ENCODE results near the gene TRIM37. TPM values are rescaled to one million over a fixed set of nuclear protein-coding genes. Genes with fewer than 3 reads are reported as not detected.

TRIM37 gene
- total and polyA plus RNA-seq, 2 of the 8 experiments (the other 6 are each of a cell fraction or from before 2014, with no cell fraction given) = 38.2 to 57.0 TPM

- POLR2A ChIA-PET (ENCODE audit: partially characterized antibody) = interaction anchor here (0.6 to 2.8 kb wide), 17 partner anchors 8 to 638 kb away, joined by 3 to 32 read pairs (median 5); partner anchors contain the start of genes CLTC, SMG8 and TRIM37
- peak within 1 kb of the TSS; percentile 97 for H4K5ac ChIP-seq (ENCODE audit: insufficient read length, low read depth, low read length)
- no peak within 1 kb of the TSS; the same call in 1 of the 2 replicates for H2AFZ ChIP-seq (ENCODE audit: low read length)
- no peaks in the 10 kb centered on the region for H3K79me1 ChIP-seq (ENCODE audit: low read depth, low read length)
- no peak within 1 kb of the TSS for H4K91ac ChIP-seq (replicated peaks; ENCODE audit: insufficient read length, low read length)
- no peaks in the 10 kb centered on the region for H3K27me3 ChIP-seq (replicated peaks in 1 of 4; ENCODE audit: control insufficient read depth in 3 of 4, extremely low read depth in 1 of 4, insufficient read depth in 3 of 4, low read length in 3 of 4)
- H2BK20ac ChIP-seq (ENCODE audit: low read length) = no peak within 1 kb of the TSS
- peak within 1 kb of the TSS; percentile 74 for H3K14ac ChIP-seq (ENCODE audit: insufficient read length)
- FAIRE-seq (peak; percentile 95), DNase-seq (ENCODE audit: low read depth in 1 of 2, low spot score in 2 of 2) (peak in 1 of 2 experiments; percentile 80)
- peak within 1 kb of the TSS; percentile 89 for H3K56ac ChIP-seq (replicated peaks; ENCODE audit: insufficient read length, low read depth, low read length)
- no peak within 1 kb of the TSS for H2BK120ac ChIP-seq (replicated peaks; ENCODE audit: low read depth, low read length)
- peaks cover 0 to 3% of the 10 kb centered on the region in 2 experiments for H4K20me1 ChIP-seq (replicated peaks in 1 of 2; ENCODE audit: control insufficient read depth in 1 of 2, insufficient read depth in 2 of 2, low read length in 2 of 2)
- H3K36me3 ChIP-seq (ENCODE audit: control insufficient read depth in 2 of 4, insufficient read depth in 4 of 4, low read length in 3 of 4) = no peaks in the 10 kb centered on the region; a peak in 1 of 8 replicates
- H3K9ac ChIP-seq (replicated peaks in 1 of 4; ENCODE audit: extremely low read depth in 1 of 4, low read depth in 3 of 4, low read length in 3 of 4) = peak within 1 kb of the TSS; percentile 91 to 99 (median 98)
- H2AK5ac ChIP-seq (ENCODE audit: low read depth, low read length) = peak within 1 kb of the TSS; percentile 98; the same call in 1 of the 2 replicates
- H2BK5ac ChIP-seq (ENCODE audit: low read depth, low read length) = peak within 1 kb of the TSS; percentile 99
- CTCF ChIA-PET (ENCODE audit: partially characterized antibody) = interaction anchor here (0.9 to 2.2 kb wide), 5 partner anchors 8 to 383 kb away, joined by 3 to 9 read pairs (median 3); no protein-coding TSS in a partner anchor
- H3K27ac ChIP-seq (ENCODE audit: low read depth, low read length) = peak within 1 kb of the TSS; percentile 92
- 3% methylated on average over 25 of the region's 25 CpGs; no CpG with 5 or more reads in 1 of the 2 experiments for WGBS, 2 experiments (ENCODE audit: extremely low coverage in 1 of 2, insufficient coverage in 1 of 2, insufficient read length in 1 of 2, insufficient replicate concordance in 2 of 2, low coverage in 1 of 2, low lambda C conversion rate in 2 of 2, missing lambda C conversion rate in 1 of 2)
- H4K8ac ChIP-seq (ENCODE audit: extremely low read depth, insufficient read depth, low read length) = peak within 1 kb of the TSS; percentile 93
- H3K23ac ChIP-seq (ENCODE audit: insufficient read length) = no peak within 1 kb of the TSS
- H3K18ac ChIP-seq (ENCODE audit: extremely low read depth, low read length) = peak within 1 kb of the TSS; percentile 99
- H3K4ac ChIP-seq (replicated peaks; ENCODE audit: insufficient read length, low read depth, low read length) = peak within 1 kb of the TSS; percentile 81
- H3K4me2 ChIP-seq (ENCODE audit: insufficient read depth in 1 of 2, low read depth in 2 of 2, low read length in 2 of 2) = peak within 1 kb of the TSS; percentile 79 to 92
- peaks cover 0 to 8% (median 3%) of the 10 kb centered on the region in 4 experiments; a peak in 4 of 7 replicates for H3K4me1 ChIP-seq (replicated peaks in 1 of 4; ENCODE audit: control insufficient read depth in 3 of 4, insufficient read depth in 4 of 4, low read length in 3 of 4)
- no peaks in the 10 kb centered on the region for H3K9me3 ChIP-seq (ENCODE audit: insufficient read depth in 2 of 2, low read depth in 1 of 2, low read length in 1 of 2)
- H2BK15ac ChIP-seq (ENCODE audit: low read length) = 0 out of 2 replicates have a peak within 1 kb of the TSS, but pooled peaks have one; percentile 25
- H3K23me2 ChIP-seq (ENCODE audit: low read depth, low read length) = peaks cover 9% of the 10 kb centered on the region
- peaks cover 10 to 86% of the 10 kb centered on the region in 2 experiments for H3K79me2 ChIP-seq (ENCODE audit: control insufficient read depth in 1 of 2, insufficient read depth in 2 of 2, low read length in 2 of 2)
- peak within 1 kb of the TSS; percentile 95; the same call in 1 of the 2 replicates for H2BK12ac ChIP-seq (ENCODE audit: low read depth, low read length)
- peak within 1 kb of the TSS; percentile 90 to 96 (median 94) for H3K4me3 ChIP-seq (ENCODE audit: extremely low read depth in 1 of 4, insufficient read depth in 2 of 4, low read depth in 3 of 4, low read length in 4 of 4)
- no peak for TF ChIP-seq GTF2F1 (IDR thresholded peaks at IDR 0.05; ENCODE audit: borderline replicate concordance, low read depth, low read length)
- peak; percentile 36 for TF ChIP-seq ASH2L (IDR thresholded peaks at IDR 0.05; ENCODE audit: low read length)
- no peak for TF ChIP-seq SAP30 (IDR thresholded peaks at IDR 0.05; ENCODE audit: insufficient read depth, insufficient replicate concordance, low read length)
- peak; percentile 37; the same call in 1 of the 2 replicates for TF ChIP-seq PHF8 (conservative IDR thresholded peaks at IDR 0.05; ENCODE audit: low read depth, low read length)
- TF ChIP-seq EP300 (IDR thresholded peaks at IDR 0.05; ENCODE audit: borderline replicate concordance in 1 of 2, low read depth in 2 of 2, low read length in 2 of 2) = no peak
- TF ChIP-seq EZH2 (IDR thresholded peaks at IDR 0.05; ENCODE audit: low read depth, low read length, severe bottlenecking) = no peak
- no peak for TF ChIP-seq USF2 (IDR thresholded peaks at IDR 0.05; ENCODE audit: low read length)
- TF ChIP-seq EGR1 (IDR thresholded peaks at IDR 0.05; ENCODE audit: borderline replicate concordance, low read depth, low read length) = no peak
- peak; percentile 53; the same call in 1 of the 2 replicates for TF ChIP-seq KDM5A (IDR thresholded peaks at IDR 0.05; ENCODE audit: low read length)
These were observed 48.9 kb upstream of the TRIM37 start, which contains the start of gene PRR11 for GRCh38 chr17:59155439-59156177. Gene PRR11, plus strand, starts transcription at chr17:59155746. Its CDS starts 14,007 bp downstream, at chr17:59169753.

Measured in H1 (cell line).